ENCODE measurements around the gene MYADML2. TPM values are rescaled to one million over a fixed set of nuclear protein-coding genes. Genes with fewer than 3 reads are reported as not detected.

The MYADML2 gene
- total RNA-seq, 1 experiment from 2014 or later, result not detected

DNA sequence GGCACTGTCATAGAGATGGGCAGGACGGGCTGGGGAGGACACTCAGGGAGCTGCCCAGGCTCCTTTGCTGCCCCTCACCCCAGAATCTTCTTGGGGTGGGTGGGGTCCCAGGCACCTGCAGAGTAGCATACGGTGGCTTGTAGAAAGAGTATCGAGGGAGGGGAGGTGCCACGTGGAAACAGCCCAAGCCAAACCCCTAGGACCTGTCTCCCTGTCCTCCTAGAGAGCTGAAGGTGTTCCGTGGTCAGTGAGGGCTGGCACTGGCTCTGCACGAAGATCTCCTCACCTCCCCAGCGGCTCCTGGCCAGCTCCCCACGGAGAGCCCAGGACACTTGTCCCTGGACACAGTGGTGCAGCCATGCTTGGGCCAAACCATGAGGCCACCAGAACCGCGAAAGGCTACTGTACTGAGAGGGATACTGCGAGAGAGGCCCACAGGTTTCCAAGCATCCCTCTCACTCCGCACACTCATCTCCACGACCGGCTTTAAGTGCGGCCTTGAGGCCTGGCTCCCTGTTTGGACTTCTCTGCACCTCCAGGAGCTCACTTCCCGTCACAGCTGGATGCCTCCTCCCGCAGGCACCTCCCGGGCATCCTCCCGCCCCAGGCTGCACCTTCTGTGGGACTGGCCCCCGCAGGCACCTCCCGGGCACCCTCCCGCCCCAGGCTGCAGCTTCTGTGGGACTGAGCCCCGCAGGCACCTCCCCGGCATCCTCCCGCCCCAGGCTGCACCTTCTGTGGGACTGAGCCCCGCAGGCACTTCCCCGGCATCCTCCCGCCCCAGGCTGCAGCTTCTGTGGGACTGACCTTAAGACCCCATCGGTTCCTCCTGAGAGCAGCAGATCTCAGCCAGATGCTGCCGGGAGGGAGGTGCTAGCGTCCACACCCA, 17.5 kb downstream of the MYADML2 start:
- intact Hi-C loops (cut with micrococcal nuclease; ENCODE audit: unreplicated experiment), result loop anchor here (5.0 kb wide), 1 partner anchor 62 kb away; no protein-coding TSS in a partner anchor

DNA sequence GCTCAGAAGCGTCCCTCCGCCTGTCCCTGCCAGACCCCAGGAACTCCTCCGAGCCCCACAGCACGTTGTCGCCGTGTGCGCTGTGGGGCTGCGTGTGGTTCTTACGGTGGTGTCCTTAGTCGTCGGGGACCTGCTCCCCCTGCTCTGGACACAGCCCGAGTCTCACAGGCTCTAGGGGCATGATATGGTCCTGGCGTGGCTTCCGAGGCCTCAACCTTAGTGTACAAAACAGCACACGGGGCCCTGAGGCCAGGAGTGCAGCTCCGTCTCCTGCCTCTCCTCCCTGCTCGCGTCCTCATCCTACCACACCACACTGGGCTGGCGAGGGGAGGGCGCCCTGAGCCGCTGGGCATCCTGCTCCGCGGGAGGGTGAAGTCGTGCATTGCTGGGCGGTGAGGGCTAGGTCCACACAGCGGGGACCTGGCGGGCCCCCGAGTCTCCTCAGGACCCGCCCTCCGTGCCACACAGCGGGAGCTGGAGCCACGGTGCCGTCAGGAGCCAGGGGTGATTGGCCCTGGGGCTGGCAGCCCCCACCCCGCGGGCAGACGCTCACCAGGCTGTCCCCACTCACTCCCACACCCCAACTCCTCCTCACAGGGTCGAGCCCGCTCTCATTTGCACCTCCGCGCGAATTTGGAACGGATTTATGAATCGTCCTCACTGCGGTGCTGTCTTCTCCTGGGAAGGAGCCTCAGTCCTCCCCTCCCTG, 18.3 kb downstream of the MYADML2 start:
- H3K4me2 ChIP-seq, result peak overlapping the region; percentile 78
- H3K27me3 ChIP-seq (ENCODE audit: insufficient read depth, low read depth), result no peaks in the 10 kb centered on the region
- no TSS peak for BruUV-seq (replicated peaks)
- peak overlapping the region; percentile 73 for H3K4me3 ChIP-seq
- peaks cover 13% of the 10 kb centered on the region; the same call in 1 of the 2 replicates for H3F3A ChIP-seq (ENCODE audit: insufficient read depth, low read depth)
- ChIA-PET CTCF (interaction anchor here (1.1 kb wide), 1 partner anchor 58 kb away, joined by 3 read pairs; no protein-coding TSS in a partner anchor), POLR2A (ENCODE audit: unreplicated experiment) (no interaction called here)
- TF ChIP-seq, protein P1, sequence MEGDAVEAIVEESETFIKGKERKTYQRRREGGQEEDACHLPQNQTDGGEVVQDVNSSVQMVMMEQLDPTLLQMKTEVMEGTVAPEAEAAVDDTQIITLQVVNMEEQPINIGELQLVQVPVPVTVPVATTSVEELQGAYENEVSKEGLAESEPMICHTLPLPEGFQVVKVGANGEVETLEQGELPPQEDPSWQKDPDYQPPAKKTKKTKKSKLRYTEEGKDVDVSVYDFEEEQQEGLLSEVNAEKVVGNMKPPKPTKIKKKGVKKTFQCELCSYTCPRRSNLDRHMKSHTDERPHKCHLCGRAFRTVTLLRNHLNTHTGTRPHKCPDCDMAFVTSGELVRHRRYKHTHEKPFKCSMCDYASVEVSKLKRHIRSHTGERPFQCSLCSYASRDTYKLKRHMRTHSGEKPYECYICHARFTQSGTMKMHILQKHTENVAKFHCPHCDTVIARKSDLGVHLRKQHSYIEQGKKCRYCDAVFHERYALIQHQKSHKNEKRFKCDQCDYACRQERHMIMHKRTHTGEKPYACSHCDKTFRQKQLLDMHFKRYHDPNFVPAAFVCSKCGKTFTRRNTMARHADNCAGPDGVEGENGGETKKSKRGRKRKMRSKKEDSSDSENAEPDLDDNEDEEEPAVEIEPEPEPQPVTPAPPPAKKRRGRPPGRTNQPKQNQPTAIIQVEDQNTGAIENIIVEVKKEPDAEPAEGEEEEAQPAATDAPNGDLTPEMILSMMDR (conservative IDR thresholded peaks at IDR 0.05), result no peak
- no peak for TF ChIP-seq EZH2 (IDR thresholded peaks at IDR 0.05; ENCODE audit: low read depth)
- peak overlapping the region; percentile 79; the same call in 1 of the 2 replicates for H2AFZ ChIP-seq
- peak in 1 of 2 experiments; percentile 41 for DNase-seq
- H3K9me3 ChIP-seq (ENCODE audit: insufficient read depth, low read depth), result no peaks in the 10 kb centered on the region
- H3K79me2 ChIP-seq (ENCODE audit: low read depth), result peaks cover 32% of the 10 kb centered on the region
- H3K27ac ChIP-seq, result no peak overlapping the region
- H3K4me1 ChIP-seq (replicated peaks; ENCODE audit: insufficient read depth), result peaks cover 27% of the 10 kb centered on the region
- no peaks in the 10 kb centered on the region for H3K36me3 ChIP-seq (ENCODE audit: low read depth)
- intact Hi-C loops (cut with micrococcal nuclease; ENCODE audit: unreplicated experiment), result loop anchor here (5.0 kb wide), 1 partner anchor 61 kb away; no protein-coding TSS in a partner anchor
- peaks cover 10% of the 10 kb centered on the region; the same call in 1 of the 2 replicates for H4K20me1 ChIP-seq (ENCODE audit: insufficient read depth)
- no peaks in the 10 kb centered on the region for H3K9me2 ChIP-seq (ENCODE audit: insufficient read depth)

More for the DNA sequence above, 17.5 kb downstream of the MYADML2 start:
- DNase-seq, result no peak
- H3K4me2 ChIP-seq, result peak overlapping the region; percentile 78
- no peaks in the 10 kb centered on the region for H3K9me2 ChIP-seq (ENCODE audit: insufficient read depth)
- peaks cover 26% of the 10 kb centered on the region for H3K79me2 ChIP-seq (ENCODE audit: low read depth)
- no peaks in the 10 kb centered on the region for H3K9me3 ChIP-seq (ENCODE audit: insufficient read depth, low read depth)
- H3K27me3 ChIP-seq (ENCODE audit: insufficient read depth, low read depth), result no peaks in the 10 kb centered on the region
- TF ChIP-seq, protein P1 (conservative IDR thresholded peaks at IDR 0.05), result no peak
- TF ChIP-seq EZH2 (IDR thresholded peaks at IDR 0.05; ENCODE audit: low read depth), result no peak
- H4K20me1 ChIP-seq (ENCODE audit: insufficient read depth), result peaks cover 10% of the 10 kb centered on the region; the same call in 1 of the 2 replicates
- ChIA-PET CTCF (interaction anchor here (1.1 kb wide), 1 partner anchor 59 kb away, joined by 3 read pairs; no protein-coding TSS in a partner anchor), POLR2A (ENCODE audit: unreplicated experiment) (no interaction called here)
- peaks cover 22% of the 10 kb centered on the region for H3K4me1 ChIP-seq (replicated peaks; ENCODE audit: insufficient read depth)
- no peak overlapping the region for H2AFZ ChIP-seq
- no peaks in the 10 kb centered on the region for H3K36me3 ChIP-seq (ENCODE audit: low read depth)
- H3K4me3 ChIP-seq, result no peak overlapping the region; the same call in 1 of the 2 replicates
- H3F3A ChIP-seq (ENCODE audit: insufficient read depth, low read depth), result peaks cover 5% of the 10 kb centered on the region; the same call in 1 of the 2 replicates
- H3K27ac ChIP-seq, result no peak overlapping the region
- BruUV-seq (replicated peaks), result no TSS peak

Data from PC-9 (cell line).